HG03108 (cell line): ENCODE data around the gene AATK.
"Not testable (repeated sequence)": the region's sequence is repeated elsewhere in the genome, so short reads cannot be mapped to it uniquely, and the experiment has no call there.

ENCODE experiments used
- ATAC-seq: cut with Tn5 transposase; IDR thresholded peaks from one replicate; pipeline ENCODE4 v1.9.1; 2021; ENCODE audit warnings: moderate library complexity; ENCODE audit not compliant: unreplicated experiment

Gene AATK

GRCh38 chr17:81163703-81164370, 2.2 kb downstream of the AATK start:
- ATAC-seq = no peak

GRCh38 chr17:81163051-81163695, 2.8 kb downstream of the AATK start:
- ATAC-seq = no peak

- ATAC-seq = no peak
These were observed 3.5 kb downstream of the AATK start for GRCh38 chr17:81162491-81162890.

- ATAC-seq = no peak
These were observed 4.0 kb downstream of the AATK start for GRCh38 chr17:81161972-81162371.

- ATAC-seq = no peak
These were observed 4.5 kb downstream of the AATK start for GRCh38 chr17:81161536-81161935.

- ATAC-seq = no peak
These were observed 5.1 kb downstream of the AATK start for GRCh38 chr17:81160747-81161453.

- no peak for ATAC-seq
These were observed 5.7 kb downstream of the AATK start for GRCh38 chr17:81160306-81160705.

- ATAC-seq = no peak
These were observed 6.3 kb downstream of the AATK start for GRCh38 chr17:81159611-81160265.

- no peak for ATAC-seq
These were observed 7.1 kb downstream of the AATK start for GRCh38 chr17:81158688-81159590.

- no peak for ATAC-seq
These were observed 8.0 kb downstream of the AATK start for GRCh38 chr17:81157848-81158687.

- ATAC-seq = no peak
These were observed 8.9 kb downstream of the AATK start for GRCh38 chr17:81156866-81157805.

GRCh38 chr17:81154961-81155360, 11.1 kb downstream of the AATK start:
- no peak for ATAC-seq

GRCh38 chr17:81154016-81154415, 12.0 kb downstream of the AATK start:
- ATAC-seq = not testable (repeated sequence)

- no peak for ATAC-seq
These were observed 12.6 kb downstream of the AATK start for GRCh38 chr17:81153340-81153803.

- ATAC-seq = no peak
These were observed 13.7 kb downstream of the AATK start for GRCh38 chr17:81152288-81152828.

- no peak for ATAC-seq
These were observed 14.7 kb downstream of the AATK start for GRCh38 chr17:81151278-81151677.

- no peak for ATAC-seq
These were observed 15.5 kb downstream of the AATK start for GRCh38 chr17:81150377-81151077.
